Activated T-cell treated with anti-CD3 and anti-CD28 coated beads for 1 hour (primary cell): ENCODE results near the gene RARA.

Experiments used
- DNase-seq: peaks from one replicate; pipeline ENCODE4 v3.0.0-alpha.2; 2020; ENCODE audit warnings: low read depth

RARA gene

GRCh38 chr17:40315678-40316570, 6.9 kb downstream of the RARA start:
- no peak for DNase-seq

- DNase-seq = no peak
Measured at GRCh38 chr17:40316571-40317344, 7.8 kb downstream of the RARA start.

GRCh38 chr17:40317345-40317873, 8.4 kb downstream of the RARA start:
- peak; percentile 45 for DNase-seq

GRCh38 chr17:40317880-40318829, 9.2 kb downstream of the RARA start:
- DNase-seq = peak; percentile 90

GRCh38 chr17:40318830-40319391, 9.9 kb downstream of the RARA start:
- DNase-seq = no peak

- DNase-seq = peak; percentile 78
Measured at GRCh38 chr17:40319651-40320540, 10.9 kb downstream of the RARA start.

GRCh38 chr17:40320756-40321523, 12.0 kb downstream of the RARA start:
- peak; percentile 56 for DNase-seq

GRCh38 chr17:40321524-40321929, 12.5 kb downstream of the RARA start:
- no peak for DNase-seq

- no peak for DNase-seq
Measured at GRCh38 chr17:40321961-40322357, 13.0 kb downstream of the RARA start.

GRCh38 chr17:40322358-40323315, 13.7 kb downstream of the RARA start:
- peak; percentile 79 for DNase-seq

- peak; percentile 50 for DNase-seq
Measured at GRCh38 chr17:40323391-40324381, 14.7 kb downstream of the RARA start.

GRCh38 chr17:40325156-40326013, 16.4 kb downstream of the RARA start:
- no peak for DNase-seq

- DNase-seq = peak; percentile 36
Measured at GRCh38 chr17:40326014-40326831, 17.2 kb downstream of the RARA start.

- DNase-seq = no peak
Measured at GRCh38 chr17:40326832-40327199, 17.8 kb downstream of the RARA start.

GRCh38 chr17:40327244-40327729, 18.3 kb downstream of the RARA start:
- DNase-seq = no peak
